Peyer's patch (tissue), 4 donors: ENCODE measurements around the gene ADORA2A. TPM values are rescaled to one million over a fixed set of nuclear protein-coding genes. Genes with fewer than 3 reads are reported as not detected.
A peak's percentile ranks its signal among the peaks of the same experiment; 100 is the strongest.

Experiments used
- DNase-seq, 3 donors: peaks; one replicate each; pipeline ENCODE4 v3.0.0-alpha.2; 2017 to 2019
- H3K27ac ChIP-seq, 4 donors: fragments of 200-600 bp; sonication (generic); one replicate each; pipeline ENCODE4 v1.5.1; 2016 to 2019
- H3K27me3 ChIP-seq, 2 donors: fragments of 200-600 bp; sonication (generic); one replicate each; pipeline ENCODE4 v1.5.1; 2019
- H3K36me3 ChIP-seq, 3 donors: fragments of 200-600 bp; sonication (generic); one replicate each; pipeline ENCODE4 v1.5.1; 2016 to 2019
- H3K4me1 ChIP-seq, 4 donors: fragments of 200-600 bp; sonication (generic); one replicate each; pipeline ENCODE4 v1.5.1; 2016 to 2019
- H3K4me3 ChIP-seq, 4 donors: fragments of 200-600 bp; sonication (generic); 1 replicate in 3 of 4; 2 replicates in 1 of 4; pipeline ENCODE4 v1.5.1; 2016 to 2019; ENCODE audit warnings: mild to moderate bottlenecking in 1 of 4
- H3K9me3 ChIP-seq, 4 donors: fragments of 200-600 bp; sonication (generic); one replicate each; pipeline ENCODE4 v1.5.1; 2016 to 2019; ENCODE audit warnings: mild to moderate bottlenecking in 1 of 4
- POLR2A ChIP-seq, 2 donors: fragments of 450-650 bp; IDR thresholded peaks; one replicate each; pipeline ENCODE4 v1.5.1; 2017; ENCODE audit warnings: antibody characterized with exemption in 2 of 2, mild to moderate bottlenecking in 2 of 2, moderate library complexity in 2 of 2
- total RNA-seq, 4 donors: library from RNA; depleted of rRNA; stranded (reverse); fragments of >200 nt; gene quantifications; one replicate each; pipeline ENCODE4 v1.1.0, GENCODE V29; 2016
- TF ChIP-seq, protein P1 (sequence below), 6 experiments: fragments of 450-650 bp in 4 of 6; fragments of 200-600 bp in 2 of 6; sonication (generic) in 1 of 6; IDR thresholded peaks; one replicate each; pipeline ENCODE4 v1.5.1; 2017 to 2019; ENCODE audit warnings: antibody characterized with exemption in 6 of 6, mild to moderate bottlenecking in 3 of 6, moderate library complexity in 1 of 6

Gene ADORA2A
- total RNA-seq, 4 donors from 2014 or later = 1.3 to 4.3 (median 2.6) TPM

GRCh38 chr22:24466716-24467328 lies 39.4 kb downstream of the ADORA2A start:
- Histone ChIP-seq H3K9me3 (no peaks in the 10 kb centered on the region), H3K27me3 (no peaks in the 10 kb centered on the region), H3K4me1 (peaks cover 0 to 10% (median 0%) of the 10 kb centered on the region in 4 donors), H3K36me3 (no peaks in the 10 kb centered on the region), H3K4me3 (no peak overlapping the region), H3K27ac (peak overlapping the region in 1 of 4 donors; percentile 17)
- TF ChIP-seq, protein P1, sequence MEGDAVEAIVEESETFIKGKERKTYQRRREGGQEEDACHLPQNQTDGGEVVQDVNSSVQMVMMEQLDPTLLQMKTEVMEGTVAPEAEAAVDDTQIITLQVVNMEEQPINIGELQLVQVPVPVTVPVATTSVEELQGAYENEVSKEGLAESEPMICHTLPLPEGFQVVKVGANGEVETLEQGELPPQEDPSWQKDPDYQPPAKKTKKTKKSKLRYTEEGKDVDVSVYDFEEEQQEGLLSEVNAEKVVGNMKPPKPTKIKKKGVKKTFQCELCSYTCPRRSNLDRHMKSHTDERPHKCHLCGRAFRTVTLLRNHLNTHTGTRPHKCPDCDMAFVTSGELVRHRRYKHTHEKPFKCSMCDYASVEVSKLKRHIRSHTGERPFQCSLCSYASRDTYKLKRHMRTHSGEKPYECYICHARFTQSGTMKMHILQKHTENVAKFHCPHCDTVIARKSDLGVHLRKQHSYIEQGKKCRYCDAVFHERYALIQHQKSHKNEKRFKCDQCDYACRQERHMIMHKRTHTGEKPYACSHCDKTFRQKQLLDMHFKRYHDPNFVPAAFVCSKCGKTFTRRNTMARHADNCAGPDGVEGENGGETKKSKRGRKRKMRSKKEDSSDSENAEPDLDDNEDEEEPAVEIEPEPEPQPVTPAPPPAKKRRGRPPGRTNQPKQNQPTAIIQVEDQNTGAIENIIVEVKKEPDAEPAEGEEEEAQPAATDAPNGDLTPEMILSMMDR (IDR thresholded peaks at IDR 0.05) = no peak
- TF ChIP-seq POLR2A (IDR thresholded peaks at IDR 0.05) = no peak
- DNase-seq = no peak

DNA sequence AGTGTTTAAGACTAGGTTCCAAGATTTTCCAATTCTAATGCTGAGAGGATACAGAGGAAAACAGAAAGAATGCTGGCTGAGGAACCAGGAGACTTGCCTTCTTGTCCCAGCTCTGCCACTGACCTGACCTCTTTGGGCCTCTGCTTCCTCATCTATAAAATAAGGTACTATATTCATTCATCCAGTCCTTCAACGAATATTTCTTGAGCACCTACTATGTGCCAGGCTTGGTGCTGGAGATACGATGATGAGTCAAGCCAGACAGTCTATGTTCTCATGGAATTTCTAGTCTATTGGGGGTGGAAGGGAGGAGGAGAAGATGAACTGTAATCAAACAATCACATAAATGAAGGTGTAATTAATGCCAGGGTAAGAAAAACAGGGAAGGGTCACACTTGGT lies 39.9 kb downstream of the ADORA2A start:
- no peaks in the 10 kb centered on the region for H3K27me3 ChIP-seq
- DNase-seq = no peak
- H3K4me3 ChIP-seq = no peak overlapping the region
- H3K27ac ChIP-seq = peak overlapping the region in 1 of 4 donors; percentile 0
- peaks cover 0 to 10% (median 0%) of the 10 kb centered on the region in 4 donors for H3K4me1 ChIP-seq
- no peaks in the 10 kb centered on the region for H3K9me3 ChIP-seq
- TF ChIP-seq POLR2A (IDR thresholded peaks at IDR 0.05) = no peak
- TF ChIP-seq, protein P1 (IDR thresholded peaks at IDR 0.05) = no peak
- H3K36me3 ChIP-seq = no peaks in the 10 kb centered on the region

GRCh38 chr22:24471570-24471969 lies 44.2 kb downstream of the ADORA2A start:
- no peak for TF ChIP-seq POLR2A (IDR thresholded peaks at IDR 0.05)
- TF ChIP-seq, protein P1 (IDR thresholded peaks at IDR 0.05) = no peak
- no peak for DNase-seq
- H3K4me1 ChIP-seq = peaks cover 0 to 7% (median 0%) of the 10 kb centered on the region in 4 donors

DNA sequence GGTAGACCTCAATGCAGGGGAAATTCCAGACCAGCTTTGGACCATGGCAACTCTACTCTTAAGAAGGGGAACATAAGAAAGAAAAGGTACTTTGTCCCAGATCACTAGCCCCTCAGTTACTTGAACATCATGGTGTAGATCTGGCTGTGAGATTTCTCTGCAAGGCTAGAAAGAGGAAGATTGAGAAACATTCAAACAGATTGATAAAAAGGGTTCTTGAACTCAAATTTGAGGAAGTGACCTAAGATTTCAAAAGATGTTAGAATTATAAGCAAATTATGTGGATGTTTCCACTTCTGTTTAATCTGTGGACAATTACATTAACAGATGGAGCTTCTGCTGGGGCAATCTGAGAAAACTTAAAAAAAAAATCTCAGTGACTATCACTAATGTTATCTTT lies 45.9 kb downstream of the ADORA2A start:
- Histone ChIP-seq H3K27me3 (no peaks in the 10 kb centered on the region), H3K4me1 (no peaks in the 10 kb centered on the region), H3K4me3 (no peak overlapping the region), H3K27ac (no peak overlapping the region), H3K36me3 (no peaks in the 10 kb centered on the region), H3K9me3 (no peaks in the 10 kb centered on the region)
- TF ChIP-seq POLR2A (IDR thresholded peaks at IDR 0.05) = no peak
- TF ChIP-seq, protein P1 (IDR thresholded peaks at IDR 0.05) = no peak
- DNase-seq = no peak

More at GRCh38 chr22:24471570-24471969, 44.2 kb downstream of the ADORA2A start:
- Histone ChIP-seq H3K4me3 (no peak overlapping the region), H3K27ac (no peak overlapping the region), H3K36me3 (no peaks in the 10 kb centered on the region), H3K27me3 (no peaks in the 10 kb centered on the region), H3K9me3 (no peaks in the 10 kb centered on the region)

DNA sequence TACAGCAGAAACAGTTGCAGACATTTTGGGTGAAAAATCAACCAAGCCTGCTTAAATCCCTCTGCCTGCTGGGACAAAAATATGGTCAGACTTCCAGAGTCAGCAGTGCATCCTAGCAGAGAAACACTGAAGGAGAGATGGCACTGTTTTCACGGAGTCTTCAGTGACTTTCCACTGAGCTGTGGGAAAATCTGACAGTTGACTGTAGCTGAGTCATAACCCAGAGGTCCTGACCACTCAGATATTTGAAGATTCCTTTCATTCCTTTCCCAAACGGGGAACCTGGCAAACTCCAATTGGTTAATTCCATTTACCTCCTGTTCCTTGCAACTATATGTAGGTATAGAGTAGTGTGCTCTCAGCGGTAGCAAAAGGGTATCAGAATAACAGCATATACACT lies 46.8 kb downstream of the ADORA2A start:
- H3K27me3 ChIP-seq = no peaks in the 10 kb centered on the region
- no peak for DNase-seq
- H3K4me1 ChIP-seq = no peaks in the 10 kb centered on the region
- H3K27ac ChIP-seq = no peak overlapping the region
- no peaks in the 10 kb centered on the region for H3K9me3 ChIP-seq
- H3K4me3 ChIP-seq = no peak overlapping the region
- no peaks in the 10 kb centered on the region for H3K36me3 ChIP-seq
- TF ChIP-seq, protein P1 (IDR thresholded peaks at IDR 0.05) = no peak
- no peak for TF ChIP-seq POLR2A (IDR thresholded peaks at IDR 0.05)
